A673 (cell line): Measurements from ENCODE around the gene CAVIN3. TPM values are rescaled to one million over a fixed set of nuclear protein-coding genes. Genes with fewer than 3 reads are reported as not detected.

Source experiments
- BruUV-seq: library from RNA; stranded (reverse); fragments of 400-500 nt; replicated peaks from 2 replicates; lab custom pipeline; 2021; lab: Mats Ljungman, UMichigan
- CTCF ChIA-PET: fragments of 300-600 bp; sonication (Branson Sonifier 250); formaldehyde crosslinking; loops from one replicate; lab custom pipeline; 2022; ENCODE audit warnings: antibody characterized with exemption; lab: Charles Lee
- POLR2A ChIA-PET: fragments of 300-600 bp; sonication (Branson Sonifier 250); formaldehyde crosslinking; loops from one replicate; lab custom pipeline; 2022; ENCODE audit warnings: antibody characterized with exemption; ENCODE audit not compliant: low non-redundant PET; lab: Charles Lee
- DNase-seq: peaks from one replicate; pipeline ENCODE4 v3.0.0-alpha.2; 2015; ENCODE audit warnings: low spot score
- H3K27ac ChIP-seq: fragments of 200-600 bp; sonication (generic); 2 replicates; pipeline ENCODE4 v1.5.1; 2016; ENCODE audit warnings: mixed run types, low read depth, mild to moderate bottlenecking, mixed read lengths, antibody characterized with exemption, low read length; ENCODE audit not compliant: poor library complexity, severe bottlenecking
- H3K27me3 ChIP-seq: fragments of 200-600 bp; sonication (generic); replicated peaks from 2 replicates; pipeline ENCODE4 v1.6.1; 2017; ENCODE audit warnings: mixed run types, low read depth, mild to moderate bottlenecking, mixed read lengths, antibody characterized with exemption, low read length; ENCODE audit not compliant: insufficient read depth, poor library complexity
- H3K36me3 ChIP-seq: fragments of 200-600 bp; sonication (generic); 2 replicates; pipeline ENCODE4 v1.6.1; 2016; ENCODE audit warnings: mixed run types, mild to moderate bottlenecking, mixed read lengths, antibody characterized with exemption, low read length; ENCODE audit not compliant: insufficient read depth, poor library complexity, severe bottlenecking
- H3K4me1 ChIP-seq: fragments of 200-600 bp; sonication (generic); 2 replicates; pipeline ENCODE4 v1.6.1; 2017; ENCODE audit warnings: mixed run types, mild to moderate bottlenecking, mixed read lengths, antibody characterized with exemption, low read length; ENCODE audit not compliant: insufficient read depth, poor library complexity, severe bottlenecking
- H3K4me3 ChIP-seq: fragments of 200-600 bp; sonication (generic); 2 replicates; pipeline ENCODE4 v1.5.1; 2016; ENCODE audit warnings: low read depth, mixed run types, mild to moderate bottlenecking, mixed read lengths, low read length; ENCODE audit not compliant: poor library complexity, severe bottlenecking
- H3K9me3 ChIP-seq: fragments of 200-600 bp; sonication (generic); 2 replicates; pipeline ENCODE4 v1.6.1; 2016; ENCODE audit warnings: mixed run types, low read depth, mild to moderate bottlenecking, mixed read lengths, antibody characterized with exemption, low read length; ENCODE audit not compliant: poor library complexity, severe bottlenecking
- CTCF ChIP-seq: fragments of 300-800, 200-600 bp; sonication (generic); conservative IDR thresholded peaks from 2 replicates; pipeline ENCODE4 v1.5.1; 2017; ENCODE audit warnings: low read depth, mild to moderate bottlenecking, antibody characterized with exemption, low read length, moderate library complexity, mixed read lengths
- EZH2 ChIP-seq: fragments of 200-600 bp; sonication (generic); IDR thresholded peaks from 2 replicates; pipeline ENCODE4 v1.6.1; 2017; ENCODE audit warnings: borderline replicate concordance, low read depth, mild to moderate bottlenecking, mixed read lengths, antibody characterized with exemption, low read length; ENCODE audit not compliant: poor library complexity, severe bottlenecking
- intact Hi-C: fragments of 100-400 bp; cut with micrococcal nuclease; formaldehyde crosslinking; loops from one replicate; pipeline ENCODE4 v1.10.0; 2022; ENCODE audit not compliant: unreplicated experiment
- total RNA-seq: library from RNA; stranded (reverse); gene quantifications from 2 replicates; pipeline ENCODE4 v1.2.3, GENCODE V29; 2021

Gene CAVIN3
- total RNA-seq, 1 experiment from 2014 or later = 1.3 TPM

- no peaks in the 10 kb centered on the region for H3K9me3 ChIP-seq
- intact Hi-C loops = no loop called here
- POLR2A ChIA-PET = no interaction called here
- TF ChIP-seq CTCF (no peak), EZH2 (no peak)
- no TSS peak for BruUV-seq
- H3K36me3 ChIP-seq = no peaks in the 10 kb centered on the region
- H3K27me3 ChIP-seq = no peaks in the 10 kb centered on the region
- CTCF ChIA-PET = no interaction called here
- no peak overlapping the region for H3K4me3 ChIP-seq
- no peaks in the 10 kb centered on the region for H3K4me1 ChIP-seq
- H3K27ac ChIP-seq = no peak overlapping the region
- DNase-seq = no peak
These were observed 15.0 kb downstream of the CAVIN3 start for GRCh38 chr11:6305297-6305696.

- intact Hi-C loops = no loop called here
- POLR2A ChIA-PET = no interaction called here
- BruUV-seq = no TSS peak
- no peaks in the 10 kb centered on the region for H3K27me3 ChIP-seq
- TF ChIP-seq EZH2 (no peak), CTCF (no peak)
- H3K27ac ChIP-seq = no peak overlapping the region
- no peaks in the 10 kb centered on the region for H3K36me3 ChIP-seq
- no peak for DNase-seq
- no peak overlapping the region for H3K4me3 ChIP-seq
- H3K4me1 ChIP-seq = no peaks in the 10 kb centered on the region
- H3K9me3 ChIP-seq = no peaks in the 10 kb centered on the region
- CTCF ChIA-PET = interaction anchor here (0.9 kb wide), 1 partner anchor 59 kb away, joined by 3 read pairs; no protein-coding TSS in a partner anchor
These were observed 16.6 kb downstream of the CAVIN3 start for GRCh38 chr11:6303661-6304060.

- ChIA-PET POLR2A (no interaction called here), CTCF (interaction anchor here (0.7 kb wide), 1 partner anchor 50 kb away, joined by 3 read pairs; no protein-coding TSS in a partner anchor)
- H3K9me3 ChIP-seq = no peaks in the 10 kb centered on the region
- no peak overlapping the region for H3K27ac ChIP-seq
- H3K4me3 ChIP-seq = no peak overlapping the region
- H3K27me3 ChIP-seq = no peaks in the 10 kb centered on the region
- no peaks in the 10 kb centered on the region for H3K36me3 ChIP-seq
- no TSS peak for BruUV-seq
- DNase-seq = no peak
- TF ChIP-seq CTCF (no peak), EZH2 (no peak)
- H3K4me1 ChIP-seq = no peaks in the 10 kb centered on the region
- intact Hi-C loops = no loop called here
These were observed 19.2 kb downstream of the CAVIN3 start for GRCh38 chr11:6301096-6301495.
